Measurements from ENCODE around the gene AKAP12.
A peak's percentile ranks its signal among the peaks of the same experiment; 100 is the strongest.

AKAP12 gene

DNA sequence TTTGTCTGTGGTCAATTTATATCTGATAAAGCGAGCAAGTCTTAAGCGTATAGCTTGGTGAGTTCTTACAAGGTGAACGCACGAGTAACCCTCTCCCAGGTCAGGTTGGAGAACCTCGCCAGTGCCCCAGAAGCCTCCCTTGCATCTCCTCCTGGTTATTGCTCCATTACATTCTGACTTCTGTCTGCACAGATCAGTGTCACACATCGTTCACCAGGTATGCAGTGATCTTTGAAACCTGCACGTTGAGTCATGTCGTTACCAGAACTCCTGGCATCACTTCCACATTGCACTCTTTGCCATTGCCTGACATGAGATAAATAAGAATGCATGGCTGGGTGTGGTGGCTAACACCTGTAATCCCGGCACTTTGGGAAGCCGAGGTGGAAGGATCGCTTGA is 44.2 kb downstream of the AKAP12 start:
- no peak for ATAC-seq

DNA sequence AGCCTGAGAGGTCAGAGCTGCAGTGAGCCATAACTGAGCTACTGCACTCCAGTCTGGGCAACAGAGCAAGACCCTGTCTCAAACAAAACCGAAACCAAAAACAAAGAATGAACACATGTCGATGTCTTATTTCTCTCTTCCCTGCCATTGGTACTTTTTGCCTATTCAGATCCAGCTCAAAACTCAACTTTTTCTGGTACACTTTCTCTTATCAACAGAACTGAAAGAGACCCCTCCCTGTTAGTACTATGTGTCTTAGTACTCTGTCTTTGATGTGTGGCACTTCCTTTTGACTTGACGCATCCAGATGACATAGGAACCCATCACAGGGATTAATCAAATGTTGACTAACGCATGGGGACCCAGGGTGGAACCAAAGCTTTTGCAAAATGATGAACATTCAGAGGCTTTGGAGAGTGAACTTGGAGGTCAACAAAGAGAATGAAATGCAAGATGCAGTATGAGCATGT is 44.8 kb downstream of the AKAP12 start:
- ATAC-seq, result peak; percentile 28 to 36

GRCh38 chr6:151285122-151285521 is 45.4 kb downstream of the AKAP12 start:
- no peak for ATAC-seq

DNA sequence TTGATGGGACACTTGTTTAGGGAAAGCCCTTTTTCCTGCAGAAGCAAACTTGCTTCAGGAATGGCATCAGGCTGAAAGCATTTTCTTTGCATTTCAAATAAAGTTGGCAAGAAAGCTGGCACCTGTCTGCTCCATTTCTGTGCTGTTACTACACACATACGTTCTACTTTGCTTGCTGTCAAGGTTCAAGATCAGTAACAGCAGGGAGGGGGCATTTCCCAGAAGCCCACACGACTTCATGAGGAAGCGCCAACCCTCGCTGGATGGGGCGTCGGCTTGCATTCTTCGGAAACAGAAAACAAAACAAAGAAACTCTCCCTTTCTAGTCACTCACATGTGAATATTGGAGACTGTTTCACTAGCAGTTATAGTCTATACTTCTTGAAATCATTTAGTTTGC is 46.4 kb downstream of the AKAP12 start:
- ATAC-seq, result no peak

GRCh38 chr6:151288712-151289398 is 49.1 kb downstream of the AKAP12 start:
- no peak for ATAC-seq

- ATAC-seq, result peak in 1 of 2 donors; percentile 9
Measured at GRCh38 chr6:151289399-151290007, 49.7 kb downstream of the AKAP12 start.

- ATAC-seq, result no peak
Measured at GRCh38 chr6:151290877-151291721, 51.3 kb downstream of the AKAP12 start.

GRCh38 chr6:151291722-151292059 is 51.9 kb downstream of the AKAP12 start:
- no peak for ATAC-seq

GRCh38 chr6:151292974-151293687 is 53.4 kb downstream of the AKAP12 start:
- no peak for ATAC-seq

DNA sequence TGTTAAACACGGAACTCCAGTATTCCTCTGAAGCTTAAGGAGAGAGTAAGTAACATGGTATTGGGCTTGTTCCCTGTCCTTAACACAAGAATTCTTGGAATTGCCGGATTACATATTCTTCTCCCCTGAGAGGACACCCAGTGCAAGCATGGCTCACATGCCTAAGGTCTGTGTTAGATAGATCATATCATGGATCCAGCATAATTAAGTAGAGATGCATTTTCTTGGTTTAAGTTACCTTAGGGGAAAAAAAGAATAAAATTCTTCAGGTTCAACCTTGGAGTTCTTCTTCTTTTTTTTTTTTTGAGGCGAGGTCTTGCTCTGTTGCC is 53.9 kb downstream of the AKAP12 start:
- ATAC-seq, result no peak

DNA sequence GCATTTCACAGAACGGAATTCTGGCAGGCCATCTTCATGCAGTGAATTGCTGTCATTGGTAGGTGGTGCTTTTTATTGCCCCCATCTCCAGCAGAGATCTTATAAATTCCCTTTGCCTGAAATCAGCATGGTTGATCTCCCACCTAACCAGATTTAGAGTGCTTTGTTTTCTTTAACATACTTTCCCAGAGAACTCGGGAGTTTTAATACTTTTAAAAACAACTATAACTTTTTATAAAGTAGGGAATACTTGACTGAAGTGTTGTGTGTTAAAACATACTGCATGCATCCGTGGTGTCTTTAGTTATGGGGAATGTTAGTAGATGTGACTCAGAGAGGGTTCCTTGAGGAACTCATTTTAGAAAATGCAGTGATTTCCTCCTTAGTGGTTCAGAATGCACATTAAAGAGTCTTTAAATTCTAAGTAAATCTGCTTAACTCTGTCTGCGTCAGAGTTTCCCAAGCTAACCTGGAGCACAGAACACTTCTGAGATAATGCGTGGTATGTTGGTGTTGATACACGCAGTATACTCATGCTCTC is 54.9 kb downstream of the AKAP12 start:
- no peak for ATAC-seq

DNA sequence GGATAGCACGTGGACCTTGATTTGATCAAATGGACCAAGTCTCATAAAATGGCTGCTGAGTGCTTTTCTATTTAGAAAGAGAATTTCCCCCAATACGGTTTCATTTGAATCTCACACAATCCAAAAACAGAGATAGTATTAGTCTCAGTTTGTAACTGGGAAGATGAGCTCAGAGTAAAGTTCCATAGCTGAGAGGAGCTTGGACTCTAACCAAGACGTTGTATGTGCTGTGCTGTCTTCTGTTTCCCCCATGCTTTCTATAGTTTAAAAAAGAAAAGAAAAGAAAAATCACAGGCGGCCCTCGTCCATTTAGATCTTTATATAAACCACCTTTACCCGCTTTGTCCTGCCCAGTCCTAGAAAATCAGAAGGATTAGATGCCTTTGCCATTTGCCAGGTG is 58.1 kb downstream of the AKAP12 start:
- no peak for ATAC-seq

GRCh38 chr6:151299011-151299410 is 59.2 kb downstream of the AKAP12 start:
- no peak for ATAC-seq

DNA sequence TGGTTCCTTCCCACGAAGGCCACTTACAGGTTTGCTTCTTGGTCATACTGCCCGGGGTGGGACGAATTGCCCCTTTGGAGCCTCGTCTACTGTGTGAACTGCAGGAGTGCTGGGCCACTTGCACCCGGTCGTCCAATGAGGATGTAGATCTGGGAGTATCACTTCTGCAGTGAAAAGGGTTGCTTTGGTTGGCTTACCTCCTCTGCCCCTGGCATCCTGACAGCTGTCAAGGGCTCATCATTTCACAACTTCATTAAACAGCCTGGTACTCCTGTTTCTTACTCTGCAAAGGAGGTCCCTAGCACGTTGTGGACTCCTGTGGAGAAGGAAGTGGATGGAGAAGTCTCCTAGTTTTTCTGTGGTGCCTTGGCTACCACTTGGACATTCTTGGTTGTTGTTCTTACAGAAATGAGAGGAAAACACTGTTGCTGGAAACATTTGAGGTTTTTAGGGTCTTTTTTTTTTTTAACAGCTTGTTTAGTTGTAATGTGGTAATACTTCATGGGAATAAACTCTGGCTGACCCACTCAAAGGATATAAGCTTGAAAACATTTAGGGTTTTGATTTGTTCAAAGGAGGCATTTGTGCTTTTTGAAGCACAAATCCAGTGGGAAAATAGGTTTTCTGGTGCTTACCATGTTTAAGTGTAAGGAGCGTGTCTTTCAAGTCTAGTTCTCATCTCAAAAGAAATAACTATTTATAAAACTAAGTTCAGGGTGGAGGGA is 60.7 kb downstream of the AKAP12 start:
- ATAC-seq, result no peak

- ATAC-seq, result no peak
Measured at GRCh38 chr6:151301547-151301946, 61.8 kb downstream of the AKAP12 start.

DNA sequence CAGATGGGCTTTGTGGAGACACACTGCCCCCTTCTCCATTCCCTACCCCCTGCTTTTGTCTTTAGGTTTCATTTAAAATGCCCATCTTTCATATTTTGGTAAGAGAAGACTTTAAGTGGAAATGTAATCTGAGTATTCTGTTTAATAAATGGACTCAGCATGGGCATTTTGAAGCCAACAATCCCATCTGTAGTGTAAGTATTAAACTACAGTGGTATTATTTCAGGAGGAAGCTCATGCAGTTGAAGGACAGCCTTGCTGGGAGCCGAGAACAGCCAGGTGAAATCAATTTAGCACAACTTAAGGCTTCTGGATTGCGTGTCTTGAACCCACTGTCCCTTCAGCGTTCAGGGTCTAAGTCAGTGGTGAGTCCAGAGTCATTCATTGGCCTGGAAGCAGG is 63.5 kb downstream of the AKAP12 start:
- no peak for ATAC-seq

DNA sequence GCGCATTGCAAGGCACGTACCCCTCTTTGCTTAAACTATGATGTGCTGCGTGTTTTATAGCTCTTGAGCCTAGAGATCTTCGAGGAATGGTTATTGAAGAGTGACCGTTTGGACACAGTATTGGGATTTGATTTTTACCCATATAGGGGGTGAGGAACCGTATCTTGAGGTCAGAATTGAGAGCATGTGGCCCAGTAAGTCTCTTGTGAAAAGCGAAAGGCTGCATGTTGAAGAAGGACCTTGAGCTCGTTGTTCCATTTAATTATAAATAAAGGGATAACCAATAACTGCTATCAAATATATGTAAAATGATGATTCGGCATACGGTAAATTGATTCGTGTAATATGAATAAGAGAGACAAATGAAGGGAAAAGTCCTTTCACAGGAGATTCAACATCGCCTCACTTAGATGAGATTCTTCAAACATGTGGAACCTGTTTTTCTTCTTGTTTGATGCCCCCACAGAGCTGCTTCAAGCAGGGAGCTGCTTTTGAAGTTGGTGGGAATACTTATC is 66.6 kb downstream of the AKAP12 start:
- ATAC-seq, result no peak

DNA sequence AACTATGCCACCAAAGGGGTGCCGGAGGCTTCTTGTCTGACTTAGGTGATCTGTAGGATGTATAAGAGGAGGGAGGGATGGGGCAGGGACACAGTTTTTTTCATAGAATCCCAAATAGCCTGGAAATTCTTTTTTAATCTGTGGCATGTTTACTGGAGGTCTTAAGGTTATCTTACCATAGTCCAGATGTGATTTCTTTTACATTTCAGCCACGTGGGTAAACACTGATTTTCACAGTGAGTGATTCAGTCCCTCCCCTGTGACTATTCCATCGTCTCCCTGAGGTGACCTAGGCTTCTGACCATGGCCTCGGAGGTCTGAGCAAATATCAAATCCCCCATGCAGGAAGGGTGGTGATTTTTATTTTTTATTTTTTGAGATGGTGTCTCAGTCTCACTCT is 67.7 kb downstream of the AKAP12 start:
- no peak for ATAC-seq

DNA sequence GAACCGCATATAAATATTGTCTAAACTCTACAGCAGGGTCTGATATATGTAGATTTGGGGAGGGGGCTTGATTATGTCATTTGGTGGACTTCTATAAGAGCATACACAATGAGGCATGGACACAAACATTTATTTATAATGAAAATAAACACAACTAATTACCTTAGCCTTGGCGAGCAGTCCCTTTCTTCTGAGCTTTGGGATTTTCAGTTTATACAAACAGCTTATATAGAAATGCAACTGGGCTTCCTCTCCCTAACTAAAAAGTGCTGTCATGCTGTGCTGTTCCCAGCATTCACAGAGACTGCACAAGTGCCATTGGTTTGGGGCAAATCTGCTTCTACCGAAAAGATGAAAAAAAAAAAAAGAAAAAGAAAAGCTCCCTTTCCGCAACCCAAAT is 69.9 kb downstream of the AKAP12 start:
- ATAC-seq, result no peak

DNA sequence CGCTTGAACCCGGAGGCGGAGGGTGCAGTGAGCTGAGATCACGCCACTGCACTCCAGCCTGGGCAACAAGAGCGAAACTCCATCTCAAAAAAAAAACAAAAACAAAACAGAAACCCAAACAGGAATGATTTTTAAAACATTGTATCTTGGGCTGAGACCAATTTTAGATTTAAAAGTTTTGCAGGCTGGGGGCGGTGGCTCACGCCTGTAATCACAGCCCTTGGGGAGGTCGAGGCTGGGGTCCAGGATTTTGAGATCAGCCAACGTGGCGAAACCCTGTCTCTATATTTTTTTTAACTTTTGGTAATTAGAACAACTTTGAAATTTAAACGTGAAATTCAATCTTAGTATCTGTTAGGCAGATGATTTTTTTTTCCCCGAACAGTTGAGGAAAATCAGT is 70.5 kb downstream of the AKAP12 start:
- ATAC-seq, result no peak

DNA sequence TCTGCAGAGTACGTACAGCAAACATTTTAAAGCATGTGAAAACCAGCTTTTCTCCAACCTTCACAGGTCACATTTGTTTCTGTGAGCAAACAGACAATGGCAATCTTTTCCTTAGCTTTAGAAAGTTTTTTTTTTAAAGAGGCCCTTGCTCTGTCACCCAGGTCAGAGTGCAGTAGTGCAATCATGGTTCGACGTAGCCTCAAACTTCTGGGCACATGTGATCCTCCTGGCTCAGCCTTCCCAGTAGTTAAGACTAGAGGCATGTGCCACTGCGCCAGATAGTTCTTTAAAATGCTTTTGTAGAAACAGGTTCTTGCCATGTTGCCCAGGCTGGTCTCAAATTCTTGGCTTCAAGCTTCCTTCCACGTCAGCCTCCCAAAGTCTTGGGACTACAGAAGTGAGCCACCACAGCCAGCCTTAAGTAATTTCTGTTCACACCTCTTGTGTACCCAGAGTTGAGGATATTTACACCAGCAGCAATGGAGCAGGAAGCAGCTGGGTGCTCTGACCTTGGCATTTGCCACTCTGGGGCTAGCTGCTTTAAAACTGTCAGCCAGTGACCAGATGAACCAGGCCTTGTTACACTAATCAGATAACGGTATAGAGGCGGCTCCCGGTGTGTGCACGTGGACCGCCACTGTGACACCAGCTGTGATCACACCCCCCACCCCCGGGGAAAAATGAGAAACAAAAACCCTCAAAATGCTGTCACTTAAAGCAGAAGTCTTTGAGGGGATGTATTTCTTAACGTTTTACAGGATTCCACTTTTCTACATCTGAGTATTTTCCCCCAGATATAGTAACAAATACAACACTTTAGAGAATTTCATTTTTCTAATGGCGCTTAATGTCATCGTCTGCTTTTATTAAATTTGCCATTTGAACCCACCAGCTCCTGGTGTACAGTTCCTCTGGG is 71.3 kb downstream of the AKAP12 start:
- no peak for ATAC-seq

Measured in activated CD4-positive, CD25-positive, alpha-beta regulatory T cell treated with anti-CD3 and anti-CD28 coated beads, Interleukin-2, amount 50 U/mL, for 24 hours (primary cell).